HG03565 (cell line): ENCODE results near the gene SLC40A1.
"Not testable (repeated sequence)": the region's sequence is repeated elsewhere in the genome, so short reads cannot be mapped to it uniquely, and the experiment has no call there.

Experiments used
- ATAC-seq: cut with Tn5 transposase; IDR thresholded peaks from one replicate; pipeline ENCODE4 v1.9.1; 2021; ENCODE audit warnings: mild to moderate bottlenecking, moderate library complexity; ENCODE audit not compliant: unreplicated experiment

Gene SLC40A1

GRCh38 chr2:189580658-189581353, at the start of gene SLC40A1:
SLC40A1 (minus strand) TSS chr2:189580786; CDS start chr2:189580460, 326 bp downstream.
- ATAC-seq, result peak; percentile 41

GRCh38 chr2:189629531-189630453, 49.2 kb upstream of the SLC40A1 start:
- ATAC-seq, result no peak

GRCh38 chr2:189628817-189629530, 48.4 kb upstream of the SLC40A1 start:
- ATAC-seq, result no peak

GRCh38 chr2:189627789-189628188, 47.2 kb upstream of the SLC40A1 start:
- ATAC-seq, result no peak

GRCh38 chr2:189625636-189626035, 45.0 kb upstream of the SLC40A1 start:
- ATAC-seq, result no peak

GRCh38 chr2:189624648-189625355, 44.2 kb upstream of the SLC40A1 start:
- no peak for ATAC-seq

GRCh38 chr2:189623049-189623448, 42.5 kb upstream of the SLC40A1 start:
- no peak for ATAC-seq

GRCh38 chr2:189621781-189622180, 41.2 kb upstream of the SLC40A1 start:
- ATAC-seq, result no peak

- no peak for ATAC-seq
These were observed 37.6 kb upstream of the SLC40A1 start for GRCh38 chr2:189618197-189618596.

GRCh38 chr2:189614585-189614984, 34.0 kb upstream of the SLC40A1 start:
- no peak for ATAC-seq

GRCh38 chr2:189613650-189614420, 33.2 kb upstream of the SLC40A1 start:
- no peak for ATAC-seq

GRCh38 chr2:189613077-189613636, 32.6 kb upstream of the SLC40A1 start:
- no peak for ATAC-seq

GRCh38 chr2:189610700-189611099, 30.1 kb upstream of the SLC40A1 start:
- no peak for ATAC-seq

GRCh38 chr2:189609853-189610252, 29.3 kb upstream of the SLC40A1 start:
- ATAC-seq, result no peak

- no peak for ATAC-seq
These were observed 28.8 kb upstream of the SLC40A1 start for GRCh38 chr2:189609423-189609816.

GRCh38 chr2:189608795-189609422, 28.3 kb upstream of the SLC40A1 start:
- ATAC-seq, result no peak

GRCh38 chr2:189608170-189608569, 27.6 kb upstream of the SLC40A1 start:
- ATAC-seq, result no peak

- ATAC-seq, result no peak
These were observed 21.6 kb upstream of the SLC40A1 start for GRCh38 chr2:189602233-189602632.

GRCh38 chr2:189601652-189602051, 21.1 kb upstream of the SLC40A1 start:
- ATAC-seq, result not testable (repeated sequence)
